ENCODE measurements around the gene MOSMO. TPM values are rescaled to one million over a fixed set of nuclear protein-coding genes. Genes with fewer than 3 reads are reported as not detected.
"Not testable (repeated sequence)": the region's sequence is repeated elsewhere in the genome, so short reads cannot be mapped to it uniquely, and the experiment has no call there.

Gene MOSMO
- total RNA-seq, 1 experiment from 2014 or later: 11.8 TPM

- not testable (repeated sequence) for DNase-seq (ENCODE audit: low spot score)
Observed at GRCh38 chr16:22043882-22044281, 36.0 kb downstream of the MOSMO start.

GRCh38 chr16:22045888-22046287, 38.0 kb downstream of the MOSMO start:
- not testable (repeated sequence) for DNase-seq (ENCODE audit: low spot score)

- no peak for DNase-seq (ENCODE audit: low spot score)
Observed at GRCh38 chr16:22050963-22051362, 43.1 kb downstream of the MOSMO start.

- no peak for DNase-seq (ENCODE audit: low spot score)
Observed at GRCh38 chr16:22052980-22053379, 45.1 kb downstream of the MOSMO start.

GRCh38 chr16:22053921-22054341, 46.0 kb downstream of the MOSMO start:
- no peak for DNase-seq (ENCODE audit: low spot score)

GRCh38 chr16:22054847-22055590, 47.1 kb downstream of the MOSMO start:
- DNase-seq (ENCODE audit: low spot score): no peak

GRCh38 chr16:22055881-22056280, 48.0 kb downstream of the MOSMO start:
- DNase-seq (ENCODE audit: low spot score): no peak

GRCh38 chr16:22063888-22064467, 56.1 kb downstream of the MOSMO start:
- no peak for DNase-seq (ENCODE audit: low spot score)

- DNase-seq (ENCODE audit: low spot score): no peak
Observed at GRCh38 chr16:22065252-22065651, 57.3 kb downstream of the MOSMO start.

GRCh38 chr16:22070361-22071330, 62.7 kb downstream of the MOSMO start:
- DNase-seq (ENCODE audit: low spot score): no peak

- DNase-seq (ENCODE audit: low spot score): no peak
Observed at GRCh38 chr16:22071331-22071910, 63.5 kb downstream of the MOSMO start.

GRCh38 chr16:22073350-22073749, 65.4 kb downstream of the MOSMO start:
- DNase-seq (ENCODE audit: low spot score): no peak

GRCh38 chr16:22075043-22075757, 67.3 kb downstream of the MOSMO start:
- no peak for DNase-seq (ENCODE audit: low spot score)

GRCh38 chr16:22075776-22076175, 67.9 kb downstream of the MOSMO start:
- no peak for DNase-seq (ENCODE audit: low spot score)

GRCh38 chr16:22077700-22078313, 69.9 kb downstream of the MOSMO start:
- peak; percentile 26 for DNase-seq (ENCODE audit: low spot score)

GRCh38 chr16:22078656-22079055, 70.7 kb downstream of the MOSMO start:
- no peak for DNase-seq (ENCODE audit: low spot score)

GRCh38 chr16:22081050-22081449, 73.1 kb downstream of the MOSMO start:
- DNase-seq (ENCODE audit: low spot score): no peak

- no peak for DNase-seq (ENCODE audit: low spot score)
Observed at GRCh38 chr16:22086440-22086839, 78.5 kb downstream of the MOSMO start.

- DNase-seq (ENCODE audit: low spot score): no peak
Observed at GRCh38 chr16:22088642-22089041, 80.7 kb downstream of the MOSMO start.

- no peak for DNase-seq (ENCODE audit: low spot score)
Observed at GRCh38 chr16:22089910-22090309, 82.0 kb downstream of the MOSMO start.

- DNase-seq (ENCODE audit: low spot score): no peak
Observed at GRCh38 chr16:22091721-22092120, 83.8 kb downstream of the MOSMO start.

All from H4 (cell line).